GM19025 (cell line): ENCODE results near the gene GARNL3.

Experiments
- ATAC-seq: cut with Tn5 transposase; IDR thresholded peaks from one replicate; pipeline ENCODE4 v1.9.1; 2021; ENCODE audit warnings: mild to moderate bottlenecking, low read depth, moderate library complexity; ENCODE audit not compliant: unreplicated experiment

The GARNL3 gene

GRCh38 chr9:127264462-127265219, at the start of gene GARNL3:
TSS of gene GARNL3 (plus strand) at chr9:127264774. CDS start at chr9:127264878, 104 bp downstream.
- no peak for ATAC-seq

GRCh38 chr9:127215268-127216209, 49.0 kb upstream of the GARNL3 start:
- no peak for ATAC-seq

- no peak for ATAC-seq
Measured at GRCh38 chr9:127216210-127216887, 48.2 kb upstream of the GARNL3 start.

GRCh38 chr9:127216888-127217217, 47.7 kb upstream of the GARNL3 start:
- no peak for ATAC-seq

GRCh38 chr9:127218818-127219217, 45.8 kb upstream of the GARNL3 start:
- ATAC-seq, result no peak

- no peak for ATAC-seq
Measured at GRCh38 chr9:127219520-127219919, 45.1 kb upstream of the GARNL3 start.

GRCh38 chr9:127221695-127222094, 42.9 kb upstream of the GARNL3 start:
- ATAC-seq, result no peak

- no peak for ATAC-seq
Measured at GRCh38 chr9:127222388-127223095, 42.0 kb upstream of the GARNL3 start.

GRCh38 chr9:127223266-127223665, 41.3 kb upstream of the GARNL3 start:
- ATAC-seq, result no peak

GRCh38 chr9:127223810-127224177, 40.8 kb upstream of the GARNL3 start:
- ATAC-seq, result no peak

GRCh38 chr9:127224178-127224882, 40.2 kb upstream of the GARNL3 start:
- peak; percentile 28 for ATAC-seq

GRCh38 chr9:127224883-127225739, 39.5 kb upstream of the GARNL3 start:
- ATAC-seq, result peak; percentile 53

GRCh38 chr9:127225801-127226625, 38.6 kb upstream of the GARNL3 start:
- ATAC-seq, result no peak

GRCh38 chr9:127229691-127230417, 34.7 kb upstream of the GARNL3 start:
- no peak for ATAC-seq

- no peak for ATAC-seq
Measured at GRCh38 chr9:127231666-127232065, 32.9 kb upstream of the GARNL3 start.

- no peak for ATAC-seq
Measured at GRCh38 chr9:127232833-127233549, 31.6 kb upstream of the GARNL3 start.

GRCh38 chr9:127233550-127233949, 31.0 kb upstream of the GARNL3 start:
- ATAC-seq, result no peak
